A172 (cell line): Measurements from ENCODE around the gene BCS1L. TPM values are rescaled to one million over a fixed set of nuclear protein-coding genes. Genes with fewer than 3 reads are reported as not detected.

Experiments used
- total RNA-seq: library from RNA; depleted of rRNA; stranded (reverse); fragments of >200 nt; shearing (Covaris generic); gene quantifications from 2 replicates; pipeline ENCODE4 v1.2.3, GENCODE V29; 2014; rRNA removed

BCS1L gene
- total RNA-seq, 1 experiment from 2014 or later: 38.9 TPM

Other genes with a start within 250 kb of the BCS1L start
- not detected in 2 replicates for gene VIL1, start 240.6 kb upstream of the BCS1L start, total RNA-seq
- 15.8 and 19.1 TPM in 2 replicates for gene USP37, start 91.3 kb upstream of the BCS1L start, total RNA-seq
- 99.4 and 114 TPM in 2 replicates for gene CNOT9, start 90.8 kb upstream of the BCS1L start, total RNA-seq
- 1.3 and 6.9 TPM in 2 replicates for gene PLCD4, start 51.8 kb upstream of the BCS1L start, total RNA-seq
- 14.1 and 18.3 TPM in 2 replicates for gene ZNF142, start 60 bp upstream of the BCS1L start, total RNA-seq
- gene RNF25, start 12.3 kb downstream of the BCS1L start, total RNA-seq: 53.5 and 63.0 TPM in 2 replicates
- 29.5 and 33.0 TPM in 2 replicates for gene STK36, start 12.4 kb downstream of the BCS1L start, total RNA-seq
- 11.0 and 12.4 TPM in 2 replicates for gene TTLL4, start 51.2 kb downstream of the BCS1L start, total RNA-seq
- 0.07 TPM in 1 of 2 replicates, not detected in the other for gene CYP27A1, start 122.5 kb downstream of the BCS1L start, total RNA-seq
- gene PRKAG3, start 172.1 kb downstream of the BCS1L start, total RNA-seq: not detected in 2 replicates
- gene WNT6, start 200.1 kb downstream of the BCS1L start, total RNA-seq: 0.24 TPM in 1 of 2 replicates, not detected in the other
- gene WNT10A, start 221.2 kb downstream of the BCS1L start, total RNA-seq: 0.36 and 1.5 TPM in 2 replicates